Right hindlimb (tissue), 1 donor: ENCODE data around the gene DCUN1D3.
"Not testable (repeated sequence)": the region's sequence is repeated elsewhere in the genome, so short reads cannot be mapped to it uniquely, and the experiment has no call there.

Experiments
- DNase-seq: peaks from one replicate; pipeline ENCODE4 v3.0.0-alpha.2; 2018

DCUN1D3 gene, protein sequence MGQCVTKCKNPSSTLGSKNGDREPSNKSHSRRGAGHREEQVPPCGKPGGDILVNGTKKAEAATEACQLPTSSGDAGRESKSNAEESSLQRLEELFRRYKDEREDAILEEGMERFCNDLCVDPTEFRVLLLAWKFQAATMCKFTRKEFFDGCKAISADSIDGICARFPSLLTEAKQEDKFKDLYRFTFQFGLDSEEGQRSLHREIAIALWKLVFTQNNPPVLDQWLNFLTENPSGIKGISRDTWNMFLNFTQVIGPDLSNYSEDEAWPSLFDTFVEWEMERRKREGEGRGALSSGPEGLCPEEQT

DNA sequence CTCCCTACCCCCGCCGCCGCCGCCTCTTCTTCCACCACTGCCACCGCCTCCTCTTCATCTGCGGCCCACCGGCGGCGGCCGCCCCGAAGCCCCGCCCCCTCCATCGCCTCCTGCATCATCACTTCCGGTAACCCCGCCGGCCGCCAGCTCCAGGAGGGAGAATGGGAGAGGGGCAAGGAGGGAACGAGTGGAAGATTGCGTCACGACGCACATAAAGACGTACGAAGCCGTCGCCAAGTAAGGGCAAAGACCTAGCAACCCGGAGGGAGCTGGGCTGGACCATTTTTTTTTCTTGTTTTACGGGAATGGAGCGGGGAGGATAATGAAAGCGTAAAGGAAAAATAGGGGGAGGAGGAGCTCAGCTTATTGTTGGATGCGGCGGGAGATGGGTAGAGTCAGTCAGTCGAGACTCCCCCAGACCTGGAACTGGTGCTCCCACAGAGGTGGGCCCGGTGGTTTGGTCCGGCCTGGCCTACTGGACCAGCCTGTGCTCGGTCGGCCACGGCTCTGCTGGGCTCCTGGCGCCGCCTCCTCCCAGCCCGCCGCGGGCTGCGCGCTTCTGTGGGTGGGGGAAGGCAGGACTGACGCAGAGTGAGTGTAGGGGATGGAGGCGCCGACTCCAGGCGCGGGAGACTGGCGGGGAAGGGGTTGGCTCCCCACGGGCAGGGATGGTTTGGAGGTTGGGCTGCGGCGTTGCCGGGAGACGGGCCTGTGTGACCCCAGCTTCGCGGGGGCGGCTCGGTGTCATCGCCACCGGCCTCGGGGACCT, at the start of gene DCUN1D3, which contains the start of gene LYRM1:
Gene DCUN1D3 (minus strand): TSS at position 60 of the 769 bp plus-strand sequence. CDS start 37,820 bp downstream, outside the sequence.
Gene LYRM1 (plus strand): TSS at position 473 of the 769 bp plus-strand sequence. CDS start 14,785 bp downstream, outside the sequence.
- DNase-seq = peak; percentile 98

GRCh38 chr16:20949660-20950059, 49.5 kb upstream of the DCUN1D3 start:
- DNase-seq = no peak

GRCh38 chr16:20948444-20948843, 48.3 kb upstream of the DCUN1D3 start:
- DNase-seq = no peak

- DNase-seq = no peak
Observed at GRCh38 chr16:20946015-20946629, 46.0 kb upstream of the DCUN1D3 start.

GRCh38 chr16:20945575-20945875, 45.4 kb upstream of the DCUN1D3 start:
- not testable (repeated sequence) for DNase-seq

DNA sequence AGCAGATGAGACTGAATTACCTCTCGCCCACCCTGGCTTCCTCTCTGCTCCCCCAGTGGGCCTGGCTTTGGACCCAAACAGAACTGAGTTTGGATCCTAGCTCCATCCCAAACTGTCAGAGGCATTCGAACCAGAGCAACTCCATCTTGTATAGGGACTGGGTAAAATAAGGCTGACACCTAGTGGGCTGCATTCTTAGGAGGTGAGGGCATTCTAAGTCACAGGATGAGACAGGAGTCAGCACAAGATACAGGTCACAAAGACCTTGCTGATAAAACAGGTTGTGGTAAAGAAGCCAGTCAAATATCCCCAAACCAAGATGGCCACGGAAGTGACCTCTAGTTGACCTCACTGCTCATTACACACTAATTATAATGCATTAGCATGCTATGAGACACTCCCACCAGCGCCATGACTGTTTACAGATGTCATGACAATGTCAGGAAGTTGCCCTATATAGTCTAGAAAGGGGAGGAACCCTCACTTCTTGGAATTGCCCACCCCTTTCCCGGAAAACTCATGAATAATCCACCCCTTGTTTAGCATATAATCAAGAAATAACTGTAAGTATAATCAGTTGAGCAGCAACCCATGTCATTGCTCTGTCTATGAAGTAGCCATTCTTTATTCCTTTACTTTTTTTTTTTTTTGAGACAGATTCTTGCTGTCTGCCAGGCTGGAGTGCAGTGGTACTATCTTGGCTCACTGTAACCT, 44.9 kb upstream of the DCUN1D3 start:
- DNase-seq = no peak

- no peak for DNase-seq
Observed at GRCh38 chr16:20942256-20942655, 42.1 kb upstream of the DCUN1D3 start.

DNA sequence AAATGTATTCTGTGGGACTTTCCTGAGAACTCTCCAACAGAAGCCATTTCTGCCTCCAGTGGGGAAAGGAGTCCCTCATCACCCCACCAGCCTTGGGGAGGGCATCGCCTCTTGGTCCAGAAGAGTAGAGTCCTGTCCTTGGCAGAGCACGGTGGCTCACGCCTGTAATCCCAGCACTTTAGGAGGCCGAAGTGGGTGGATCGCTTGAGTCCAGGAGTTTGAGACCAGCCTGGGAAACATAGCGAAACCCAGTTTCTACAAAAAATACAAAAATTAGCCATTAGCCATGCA, 41.4 kb upstream of the DCUN1D3 start:
- no peak for DNase-seq

- no peak for DNase-seq
Observed at GRCh38 chr16:20940871-20941635, 40.9 kb upstream of the DCUN1D3 start.

DNA sequence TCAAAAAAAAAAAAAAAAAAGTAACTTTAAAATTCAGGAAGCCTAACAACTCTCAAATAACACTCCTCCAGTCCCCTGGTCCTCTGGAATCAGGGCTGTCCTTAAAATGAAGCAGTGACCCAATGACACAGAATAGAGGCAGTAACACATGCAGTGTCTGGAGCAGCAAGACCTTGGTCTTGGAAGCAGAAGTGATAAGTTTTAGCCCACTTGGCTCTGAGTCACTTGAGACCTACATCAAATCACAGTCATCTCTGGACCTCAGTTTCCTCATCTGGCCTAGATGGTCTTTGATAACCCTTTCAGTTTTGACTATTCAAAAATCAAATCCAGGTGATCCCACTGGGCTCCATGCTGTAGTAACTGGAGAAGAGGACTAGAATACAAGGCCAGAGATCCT, 39.5 kb upstream of the DCUN1D3 start:
- DNase-seq = no peak

- no peak for DNase-seq
Observed at GRCh38 chr16:20938426-20938825, 38.3 kb upstream of the DCUN1D3 start.

- DNase-seq = no peak
Observed at GRCh38 chr16:20937736-20938135, 37.6 kb upstream of the DCUN1D3 start.

- DNase-seq = no peak
Observed at GRCh38 chr16:20933589-20933988, 33.4 kb upstream of the DCUN1D3 start.

DNA sequence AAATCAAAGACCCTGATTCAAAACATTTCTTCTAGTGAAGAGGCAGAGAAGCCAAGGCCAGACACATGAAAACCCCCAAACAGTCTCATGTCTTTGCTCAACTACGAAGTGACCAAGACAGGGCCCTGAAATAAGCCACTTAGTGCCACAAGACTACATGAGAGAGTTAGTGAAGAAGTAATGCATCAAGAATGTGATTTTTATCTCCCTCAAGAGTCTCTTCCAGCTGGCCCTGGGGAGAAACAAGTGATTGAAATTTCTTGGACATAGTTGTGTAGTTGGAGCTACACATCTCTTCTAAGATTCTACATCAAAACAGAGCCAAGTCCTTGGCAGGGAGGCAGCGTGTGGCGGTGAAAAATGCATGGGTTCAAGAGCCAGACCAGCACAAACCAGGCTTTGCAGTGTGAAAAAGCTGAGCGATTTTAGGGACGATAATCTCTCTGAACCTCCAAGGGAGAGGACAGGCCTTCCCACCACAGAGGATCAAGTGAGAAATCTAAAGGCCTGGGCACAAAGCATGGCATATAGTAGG, 31.0 kb upstream of the DCUN1D3 start:
- no peak for DNase-seq

GRCh38 chr16:20930365-20930690, 30.2 kb upstream of the DCUN1D3 start:
- DNase-seq = no peak

- not testable (repeated sequence) for DNase-seq
Observed at GRCh38 chr16:20929676-20930364, 29.7 kb upstream of the DCUN1D3 start.

GRCh38 chr16:20928774-20929411, 28.7 kb upstream of the DCUN1D3 start:
- no peak for DNase-seq

DNA sequence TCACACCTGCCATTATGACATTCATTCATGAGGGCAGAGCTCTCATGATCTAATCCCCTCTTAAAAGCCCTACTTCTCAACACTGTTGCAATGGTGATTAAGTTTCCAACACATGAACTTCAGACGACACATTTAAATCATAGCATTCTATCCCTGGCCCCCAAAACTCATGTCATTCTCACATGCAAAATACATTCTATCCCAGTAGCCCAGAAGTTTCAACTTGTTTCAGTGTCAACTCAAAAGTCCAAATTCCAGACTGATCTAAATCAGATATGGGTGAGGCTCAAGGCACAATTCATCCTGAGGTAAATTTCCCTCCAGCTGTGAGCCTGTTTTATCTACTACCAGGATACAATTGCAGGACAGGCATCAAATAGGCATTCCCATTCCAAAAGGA, 25.6 kb upstream of the DCUN1D3 start:
- no peak for DNase-seq

DNA sequence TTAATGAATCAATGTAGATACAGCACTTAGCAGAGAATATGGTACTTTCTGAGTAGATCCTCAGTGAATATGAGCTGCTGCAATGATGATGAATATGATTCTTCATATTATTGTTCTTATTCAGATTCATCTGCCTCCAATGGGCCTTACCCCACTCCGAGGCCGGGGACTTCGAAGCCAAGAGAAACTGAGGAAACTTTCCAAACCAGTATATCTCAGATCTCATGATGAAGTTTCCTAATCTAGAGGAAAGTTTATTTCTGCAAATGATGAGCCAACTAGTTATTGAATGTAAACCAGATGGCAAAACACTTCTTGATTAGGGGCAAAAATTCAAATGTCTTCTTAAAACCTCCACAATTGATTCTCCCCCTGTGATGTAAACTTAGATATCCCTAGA, 23.7 kb upstream of the DCUN1D3 start:
- no peak for DNase-seq

GRCh38 chr16:20920799-20921198, 20.6 kb upstream of the DCUN1D3 start:
- no peak for DNase-seq

- DNase-seq = no peak
Observed at GRCh38 chr16:20920091-20920490, 19.9 kb upstream of the DCUN1D3 start.
